ENCODE results near the gene PPP1R37. TPM values are rescaled to one million over a fixed set of nuclear protein-coding genes. Genes with fewer than 3 reads are reported as not detected.

The PPP1R37 gene
- total RNA-seq, 1 experiment from 2014 or later: 20.4 TPM

DNA sequence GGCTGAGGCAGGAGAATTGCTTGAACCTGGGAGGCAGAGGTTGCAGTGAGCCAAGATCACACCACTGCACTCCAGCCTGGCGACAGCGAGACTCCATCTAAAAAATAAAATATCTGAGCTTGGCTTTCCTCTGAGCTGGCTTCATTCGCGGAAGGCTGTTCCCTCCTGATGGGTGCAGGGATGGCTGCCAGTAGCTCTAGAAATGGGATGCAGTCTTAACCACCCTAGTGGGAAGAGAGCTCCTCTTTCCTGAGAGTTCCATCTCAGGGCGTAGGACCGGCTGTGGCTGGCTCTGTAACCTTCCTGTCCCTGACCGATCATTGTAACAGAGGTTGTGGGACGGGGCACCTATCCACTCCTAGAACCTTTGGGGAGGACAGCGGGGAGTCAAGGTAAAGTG lies 32.4 kb downstream of the PPP1R37 start:
- no peaks in the 10 kb centered on the region for H3K27me3 ChIP-seq (ENCODE audit: control insufficient read depth, insufficient read depth, low read length)
- CTCF ChIA-PET: no interaction called here
- TF ChIP-seq, protein P1, sequence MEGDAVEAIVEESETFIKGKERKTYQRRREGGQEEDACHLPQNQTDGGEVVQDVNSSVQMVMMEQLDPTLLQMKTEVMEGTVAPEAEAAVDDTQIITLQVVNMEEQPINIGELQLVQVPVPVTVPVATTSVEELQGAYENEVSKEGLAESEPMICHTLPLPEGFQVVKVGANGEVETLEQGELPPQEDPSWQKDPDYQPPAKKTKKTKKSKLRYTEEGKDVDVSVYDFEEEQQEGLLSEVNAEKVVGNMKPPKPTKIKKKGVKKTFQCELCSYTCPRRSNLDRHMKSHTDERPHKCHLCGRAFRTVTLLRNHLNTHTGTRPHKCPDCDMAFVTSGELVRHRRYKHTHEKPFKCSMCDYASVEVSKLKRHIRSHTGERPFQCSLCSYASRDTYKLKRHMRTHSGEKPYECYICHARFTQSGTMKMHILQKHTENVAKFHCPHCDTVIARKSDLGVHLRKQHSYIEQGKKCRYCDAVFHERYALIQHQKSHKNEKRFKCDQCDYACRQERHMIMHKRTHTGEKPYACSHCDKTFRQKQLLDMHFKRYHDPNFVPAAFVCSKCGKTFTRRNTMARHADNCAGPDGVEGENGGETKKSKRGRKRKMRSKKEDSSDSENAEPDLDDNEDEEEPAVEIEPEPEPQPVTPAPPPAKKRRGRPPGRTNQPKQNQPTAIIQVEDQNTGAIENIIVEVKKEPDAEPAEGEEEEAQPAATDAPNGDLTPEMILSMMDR (IDR thresholded peaks at IDR 0.05): no peak
- TF ChIP-seq SIN3A (IDR thresholded peaks at IDR 0.05; ENCODE audit: borderline replicate concordance, insufficient read depth, low read depth, low read length) (no peak), TCF7L2 (IDR thresholded peaks at IDR 0.05; ENCODE audit: low read depth, low read length) (no peak), POLR2AphosphoS5 (IDR thresholded peaks at IDR 0.05; ENCODE audit: low read depth, low read length) (no peak)
- TF ChIP-seq, protein P2, sequence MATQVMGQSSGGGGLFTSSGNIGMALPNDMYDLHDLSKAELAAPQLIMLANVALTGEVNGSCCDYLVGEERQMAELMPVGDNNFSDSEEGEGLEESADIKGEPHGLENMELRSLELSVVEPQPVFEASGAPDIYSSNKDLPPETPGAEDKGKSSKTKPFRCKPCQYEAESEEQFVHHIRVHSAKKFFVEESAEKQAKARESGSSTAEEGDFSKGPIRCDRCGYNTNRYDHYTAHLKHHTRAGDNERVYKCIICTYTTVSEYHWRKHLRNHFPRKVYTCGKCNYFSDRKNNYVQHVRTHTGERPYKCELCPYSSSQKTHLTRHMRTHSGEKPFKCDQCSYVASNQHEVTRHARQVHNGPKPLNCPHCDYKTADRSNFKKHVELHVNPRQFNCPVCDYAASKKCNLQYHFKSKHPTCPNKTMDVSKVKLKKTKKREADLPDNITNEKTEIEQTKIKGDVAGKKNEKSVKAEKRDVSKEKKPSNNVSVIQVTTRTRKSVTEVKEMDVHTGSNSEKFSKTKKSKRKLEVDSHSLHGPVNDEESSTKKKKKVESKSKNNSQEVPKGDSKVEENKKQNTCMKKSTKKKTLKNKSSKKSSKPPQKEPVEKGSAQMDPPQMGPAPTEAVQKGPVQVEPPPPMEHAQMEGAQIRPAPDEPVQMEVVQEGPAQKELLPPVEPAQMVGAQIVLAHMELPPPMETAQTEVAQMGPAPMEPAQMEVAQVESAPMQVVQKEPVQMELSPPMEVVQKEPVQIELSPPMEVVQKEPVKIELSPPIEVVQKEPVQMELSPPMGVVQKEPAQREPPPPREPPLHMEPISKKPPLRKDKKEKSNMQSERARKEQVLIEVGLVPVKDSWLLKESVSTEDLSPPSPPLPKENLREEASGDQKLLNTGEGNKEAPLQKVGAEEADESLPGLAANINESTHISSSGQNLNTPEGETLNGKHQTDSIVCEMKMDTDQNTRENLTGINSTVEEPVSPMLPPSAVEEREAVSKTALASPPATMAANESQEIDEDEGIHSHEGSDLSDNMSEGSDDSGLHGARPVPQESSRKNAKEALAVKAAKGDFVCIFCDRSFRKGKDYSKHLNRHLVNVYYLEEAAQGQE (IDR thresholded peaks at IDR 0.05; ENCODE audit: insufficient read depth in 1 of 2, low read depth in 2 of 2, low read length in 1 of 2): no peak
- no TSS peak for BruUV-seq (replicated peaks)
- no peaks in the 10 kb centered on the region for H3K4me1 ChIP-seq (ENCODE audit: control insufficient read depth, insufficient read depth, low read length)
- in situ Hi-C loops (cut with HindIII; ENCODE audit: low pct_unique_long_range_greater_than_20kb, low sequenced_read_pairs): no loop called here
- H3K9me3 ChIP-seq (ENCODE audit: control insufficient read depth, insufficient read depth, low read depth, low read length): no peaks in the 10 kb centered on the region
- H3K27ac ChIP-seq (ENCODE audit: low read length): no peak overlapping the region
- no peak overlapping the region for H3K4me3 ChIP-seq (ENCODE audit: low read depth in 2 of 2, low read length in 2 of 2)
- POLR2A ChIA-PET: no interaction called here
- H3K36me3 ChIP-seq (ENCODE audit: control insufficient read depth, insufficient read depth, low read length): no peaks in the 10 kb centered on the region
- ATAC-seq (no peak), DNase-seq (ENCODE audit: low read depth, low spot score) (no peak)
- intact Hi-C loops (cut with micrococcal nuclease; ENCODE audit: unreplicated experiment): no loop called here

DNA sequence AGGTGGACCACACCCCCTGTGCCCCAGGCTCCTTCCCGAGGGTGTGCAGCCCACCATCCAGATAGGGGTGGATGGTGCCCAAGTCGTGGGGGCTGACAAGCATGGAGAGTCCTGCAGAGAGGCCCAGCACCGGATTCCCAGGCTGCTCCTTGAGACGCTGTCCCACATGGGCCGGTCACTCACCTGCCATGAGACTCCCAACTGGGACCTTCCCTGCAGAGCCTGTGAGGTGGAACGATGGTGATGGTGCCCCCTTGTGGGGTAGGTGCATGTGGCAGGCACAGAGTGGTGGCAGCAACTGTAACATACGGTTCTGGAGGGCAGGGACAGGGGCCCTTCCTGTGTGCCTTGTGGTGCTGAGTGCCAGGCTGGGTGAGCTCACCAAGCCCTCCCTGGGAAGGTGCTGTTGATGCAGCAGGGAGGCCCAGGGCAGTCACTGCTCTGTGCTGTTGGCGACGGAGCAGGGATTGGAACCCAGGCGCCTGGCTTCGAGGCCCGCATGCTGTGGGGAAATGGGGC lies 33.1 kb downstream of the PPP1R37 start:
- H3K27ac ChIP-seq (ENCODE audit: low read length): no peak overlapping the region
- BruUV-seq (replicated peaks): no TSS peak
- POLR2A ChIA-PET: no interaction called here
- in situ Hi-C loops (cut with HindIII; ENCODE audit: low pct_unique_long_range_greater_than_20kb, low sequenced_read_pairs): no loop called here
- no peaks in the 10 kb centered on the region for H3K9me3 ChIP-seq (ENCODE audit: control insufficient read depth, insufficient read depth, low read depth, low read length)
- H3K36me3 ChIP-seq (ENCODE audit: control insufficient read depth, insufficient read depth, low read length): no peaks in the 10 kb centered on the region
- no peaks in the 10 kb centered on the region for H3K27me3 ChIP-seq (ENCODE audit: control insufficient read depth, insufficient read depth, low read length)
- peak; percentile 22 for DNase-seq (ENCODE audit: low read depth, low spot score)
- intact Hi-C loops (cut with micrococcal nuclease; ENCODE audit: unreplicated experiment): no loop called here
- H3K4me3 ChIP-seq (ENCODE audit: low read depth in 2 of 2, low read length in 2 of 2): no peak overlapping the region
- no peaks in the 10 kb centered on the region for H3K4me1 ChIP-seq (ENCODE audit: control insufficient read depth, insufficient read depth, low read length)
- CTCF ChIA-PET: interaction anchor here (0.8 kb wide), 1 partner anchor 61 kb away, joined by 3 read pairs; no protein-coding TSS in a partner anchor
- TF ChIP-seq TCF7L2 (IDR thresholded peaks at IDR 0.05; ENCODE audit: low read depth, low read length): no peak
- TF ChIP-seq, protein P1 (IDR thresholded peaks at IDR 0.05): peak; percentile 80
- peak; percentile 83 for ATAC-seq
